ENCODE results near the gene LCN12.

Gene LCN12

DNA sequence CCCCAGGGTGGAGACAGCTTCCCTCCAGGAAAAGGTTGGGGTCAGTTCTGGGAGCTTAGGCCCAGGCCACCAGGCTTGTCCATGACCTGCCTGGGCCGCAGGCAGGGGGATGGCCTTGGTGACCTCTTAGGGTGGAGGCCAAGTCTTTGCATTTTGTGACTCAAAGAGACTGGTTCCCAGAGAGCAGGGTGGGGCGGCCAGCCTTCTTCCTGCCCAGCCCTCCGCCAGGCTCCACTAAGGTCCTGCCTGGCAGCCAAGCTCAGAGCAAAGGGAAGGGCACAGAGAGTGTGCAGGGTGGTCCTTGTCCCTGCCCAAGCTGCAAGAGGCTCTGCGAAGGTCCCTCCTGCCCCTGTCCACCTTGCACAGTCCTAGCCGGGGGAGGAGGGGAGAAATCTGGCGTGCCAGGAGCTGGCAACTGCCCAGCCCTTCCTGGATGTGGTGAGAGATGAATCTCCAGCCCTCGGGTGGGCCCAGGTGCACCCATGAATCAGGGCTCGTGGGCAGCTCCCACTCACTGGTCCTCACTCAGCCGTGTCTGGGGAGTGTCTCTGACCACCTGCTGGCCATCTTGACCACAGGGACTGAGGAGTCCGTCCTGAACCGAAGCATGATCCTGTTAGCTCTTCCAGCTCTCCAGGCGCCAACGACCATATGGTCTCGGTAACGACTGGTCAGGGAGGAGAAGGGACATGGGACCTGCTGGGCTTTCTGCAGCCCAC is 22.9 kb downstream of the LCN12 start:
- no peak for FAIRE-seq

GRCh38 chr9:136975644-136976043 is 23.6 kb downstream of the LCN12 start:
- no peak for FAIRE-seq

GRCh38 chr9:136977223-136977622 is 25.1 kb downstream of the LCN12 start, which contains the start of gene PTGDS:
PTGDS (plus strand) TSS chr9:136977504; CDS start chr9:136977579, 75 bp downstream.
- no peak for FAIRE-seq

DNA sequence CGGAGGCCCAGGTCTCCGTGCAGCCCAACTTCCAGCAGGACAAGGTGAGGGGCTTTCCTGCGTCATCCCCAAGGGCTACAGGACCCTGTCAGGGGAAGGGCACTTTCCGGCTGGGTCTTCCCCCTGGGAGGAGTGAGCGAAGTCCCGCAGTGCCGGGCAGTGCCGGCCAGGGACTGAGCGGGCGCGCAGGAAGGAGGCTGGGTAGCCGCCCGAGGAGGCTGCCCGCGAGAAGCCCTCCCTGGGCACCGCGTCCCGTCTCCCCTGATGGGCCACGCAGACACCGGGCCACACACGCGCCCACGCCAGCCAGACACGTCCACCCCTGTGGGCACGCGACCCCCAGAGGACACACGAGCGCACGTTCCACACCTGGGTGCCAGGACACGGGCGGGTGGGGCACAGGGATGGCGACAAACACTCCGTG is 25.6 kb downstream of the LCN12 start:
- FAIRE-seq = no peak

DNA sequence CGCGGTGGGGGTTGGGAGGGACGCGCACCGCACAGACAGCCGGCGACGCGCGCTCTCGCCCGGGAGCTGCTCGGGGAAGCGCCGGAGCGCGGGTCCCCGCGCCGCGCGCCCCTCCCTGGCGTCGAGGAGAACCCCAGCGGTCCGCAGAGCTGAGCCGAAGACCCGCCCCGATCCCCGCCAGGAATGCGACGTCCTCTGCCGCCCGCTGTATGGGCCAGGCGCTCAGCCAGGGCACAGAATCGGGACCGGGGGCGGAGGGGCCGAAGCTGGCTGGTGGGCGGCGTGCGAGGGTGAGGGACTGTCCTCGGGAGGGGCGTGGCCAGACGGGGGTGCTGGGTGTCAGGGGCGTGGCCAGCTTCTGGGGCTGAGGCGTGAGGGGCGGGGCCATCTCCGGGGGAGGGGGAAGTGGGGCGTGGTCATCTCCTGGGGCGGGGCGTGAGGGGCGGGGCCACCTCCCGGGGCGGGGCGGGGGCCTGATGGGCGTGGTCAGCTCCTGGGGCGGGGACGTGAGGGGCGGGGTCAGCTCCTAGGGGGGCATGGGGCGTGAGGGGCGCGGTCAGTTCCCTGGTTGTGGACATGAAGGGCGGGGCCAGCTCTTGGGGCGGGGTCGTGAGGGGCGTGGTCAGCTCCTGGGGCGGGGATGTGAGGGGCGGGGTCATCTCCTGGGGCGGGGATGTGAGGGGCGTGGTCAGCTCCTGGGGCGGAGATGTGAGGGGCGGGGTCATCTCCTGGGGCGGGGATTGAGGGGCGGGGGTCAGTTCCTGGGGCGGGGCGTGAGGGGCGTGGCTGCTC is 26.2 kb downstream of the LCN12 start:
- FAIRE-seq = no peak

DNA sequence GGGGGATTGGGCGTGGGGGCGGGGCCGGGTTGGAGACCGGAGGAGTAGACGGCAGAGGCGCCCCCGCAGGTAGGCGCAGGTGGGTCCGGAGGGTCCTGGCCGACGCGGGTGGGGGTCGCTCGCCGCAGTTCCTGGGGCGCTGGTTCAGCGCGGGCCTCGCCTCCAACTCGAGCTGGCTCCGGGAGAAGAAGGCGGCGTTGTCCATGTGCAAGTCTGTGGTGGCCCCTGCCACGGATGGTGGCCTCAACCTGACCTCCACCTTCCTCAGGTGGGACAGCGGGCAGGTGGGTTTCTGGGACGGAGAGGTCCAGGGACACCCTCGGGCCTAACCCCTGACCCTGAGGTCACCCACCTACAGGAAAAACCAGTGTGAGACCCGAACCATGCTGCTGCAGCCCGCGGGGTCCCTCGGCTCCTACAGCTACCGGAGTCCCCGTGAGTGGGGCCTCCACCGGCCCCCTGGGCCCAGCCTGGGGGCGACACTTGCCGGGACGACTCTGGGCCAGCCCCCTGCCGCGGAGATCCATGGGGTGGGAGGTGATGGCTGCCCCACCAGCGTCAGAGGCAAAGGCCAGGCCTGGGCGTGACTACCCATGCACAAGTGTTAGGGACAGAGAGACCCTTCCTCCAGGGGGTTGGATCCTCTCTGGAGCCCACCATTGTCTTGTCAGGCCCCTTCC is 26.9 kb downstream of the LCN12 start:
- no peak for FAIRE-seq

GRCh38 chr9:136979769-136980587 is 27.9 kb downstream of the LCN12 start:
- FAIRE-seq = no peak

DNA sequence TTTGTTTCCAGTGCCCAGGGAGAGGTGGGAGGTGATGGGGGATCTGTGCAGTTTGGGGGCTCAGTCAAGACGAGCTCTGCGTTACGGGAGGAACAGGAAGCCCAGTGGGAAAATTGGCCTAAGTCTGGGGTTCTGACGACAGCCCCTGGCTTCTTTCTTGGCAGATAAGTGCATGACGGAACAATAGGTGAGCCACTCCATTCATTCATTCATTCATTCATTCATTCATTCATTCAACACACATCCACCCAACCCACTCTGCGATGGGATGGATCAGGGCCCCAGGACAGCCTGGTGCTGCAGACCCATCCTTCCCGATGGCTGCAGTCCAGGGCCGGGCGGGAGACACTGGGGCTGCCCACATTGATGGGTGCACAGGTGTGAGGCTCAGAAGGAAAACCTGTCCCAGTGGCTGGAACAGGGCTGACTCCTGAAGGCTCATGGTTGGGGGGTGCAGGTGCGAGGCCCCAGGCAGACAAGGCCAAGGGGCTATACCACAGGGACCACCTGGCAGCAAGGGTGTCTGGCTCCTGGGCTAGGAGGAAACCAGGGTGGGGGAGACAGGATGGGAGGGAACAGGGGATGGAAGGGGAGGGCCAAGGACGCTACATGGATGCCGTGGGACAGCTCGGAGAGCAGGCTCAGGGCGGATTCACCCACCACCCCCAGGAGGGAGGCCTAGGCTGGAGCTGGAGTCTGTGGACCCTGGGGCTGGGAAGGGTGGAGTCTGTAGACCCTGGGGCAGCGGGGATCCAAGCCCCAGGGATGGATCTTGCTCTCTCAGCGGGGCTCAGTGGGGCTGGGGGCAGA is 28.8 kb downstream of the LCN12 start:
- FAIRE-seq = no peak

DNA sequence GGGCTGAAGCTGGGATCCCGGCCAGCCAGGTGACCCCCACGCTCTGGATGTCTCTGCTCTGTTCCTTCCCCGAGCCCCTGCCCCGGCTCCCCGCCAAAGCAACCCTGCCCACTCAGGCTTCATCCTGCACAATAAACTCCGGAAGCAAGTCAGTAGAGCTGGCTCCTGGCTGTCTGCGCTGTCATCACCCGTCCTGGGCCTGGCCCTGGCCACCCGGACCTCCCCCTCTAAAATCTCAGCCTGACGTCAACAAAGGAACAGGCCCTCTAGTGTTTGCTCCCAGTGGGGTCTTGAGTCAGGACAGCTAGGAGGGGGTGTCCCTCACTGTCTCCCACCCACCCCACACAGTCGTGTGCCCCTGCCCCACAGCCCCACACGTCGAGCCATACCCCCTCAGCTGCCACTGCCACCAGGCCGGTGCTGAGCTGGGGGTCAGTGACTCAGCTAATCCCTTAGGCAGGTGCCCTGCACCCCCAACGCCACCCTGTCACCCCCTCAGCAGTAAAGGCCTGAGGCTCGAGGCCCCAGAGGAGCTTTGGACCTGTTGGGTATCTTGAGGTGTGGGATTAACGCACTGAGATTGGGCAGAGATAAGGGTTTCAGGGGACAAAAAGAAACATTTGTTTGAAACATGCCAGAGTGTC is 29.6 kb downstream of the LCN12 start:
- FAIRE-seq = no peak

DNA sequence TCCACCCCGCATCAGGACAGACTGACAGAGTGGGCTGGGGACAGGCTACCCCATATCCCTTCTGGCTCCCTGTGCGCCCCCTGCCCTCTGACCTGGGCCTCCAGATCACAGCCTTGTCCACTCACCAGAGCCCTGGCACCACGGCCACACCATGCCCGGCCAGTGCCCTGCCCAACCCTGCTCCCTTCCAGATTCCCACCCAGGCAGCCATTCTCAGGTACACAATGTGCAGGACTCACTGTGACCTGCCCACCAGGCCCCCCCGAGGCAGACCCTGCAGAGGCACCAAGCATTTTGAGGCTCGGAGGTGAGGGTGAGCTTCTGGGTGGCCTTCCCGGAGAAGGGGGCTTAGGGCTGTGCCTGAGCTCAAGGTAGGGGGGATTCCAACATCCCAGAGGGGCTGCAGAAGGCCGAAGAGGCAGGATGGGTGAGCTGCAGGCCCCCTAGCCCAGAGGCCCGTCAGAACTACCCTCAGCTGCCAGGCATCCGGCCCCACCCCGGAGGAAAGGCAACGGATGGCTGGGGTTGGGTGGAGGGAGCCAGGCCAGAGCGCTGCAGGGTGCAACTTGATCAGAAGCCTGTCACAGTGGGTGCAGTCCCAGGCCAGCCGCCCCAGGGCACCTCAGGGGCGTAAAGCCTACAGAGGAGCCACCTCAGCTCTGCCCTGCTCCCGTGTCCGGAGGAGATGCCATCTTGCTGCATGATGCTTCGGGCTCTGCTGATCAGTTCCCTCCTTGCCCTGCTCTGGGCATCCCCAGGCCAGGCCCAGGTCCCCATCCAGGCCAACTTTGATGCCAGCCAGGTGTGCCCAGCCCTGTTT is 30.4 kb downstream of the LCN12 start, which contains the start of gene LCNL1:
Gene LCNL1 (plus strand): TSS at position 762 of the 820 bp plus-strand sequence. CDS start 594 bp downstream, outside the sequence.
- FAIRE-seq = no peak

- no peak for FAIRE-seq
Measured at GRCh38 chr9:136983167-136983566, 31.1 kb downstream of the LCN12 start.

- FAIRE-seq = no peak
Measured at GRCh38 chr9:136983656-136984314, 31.7 kb downstream of the LCN12 start.

DNA sequence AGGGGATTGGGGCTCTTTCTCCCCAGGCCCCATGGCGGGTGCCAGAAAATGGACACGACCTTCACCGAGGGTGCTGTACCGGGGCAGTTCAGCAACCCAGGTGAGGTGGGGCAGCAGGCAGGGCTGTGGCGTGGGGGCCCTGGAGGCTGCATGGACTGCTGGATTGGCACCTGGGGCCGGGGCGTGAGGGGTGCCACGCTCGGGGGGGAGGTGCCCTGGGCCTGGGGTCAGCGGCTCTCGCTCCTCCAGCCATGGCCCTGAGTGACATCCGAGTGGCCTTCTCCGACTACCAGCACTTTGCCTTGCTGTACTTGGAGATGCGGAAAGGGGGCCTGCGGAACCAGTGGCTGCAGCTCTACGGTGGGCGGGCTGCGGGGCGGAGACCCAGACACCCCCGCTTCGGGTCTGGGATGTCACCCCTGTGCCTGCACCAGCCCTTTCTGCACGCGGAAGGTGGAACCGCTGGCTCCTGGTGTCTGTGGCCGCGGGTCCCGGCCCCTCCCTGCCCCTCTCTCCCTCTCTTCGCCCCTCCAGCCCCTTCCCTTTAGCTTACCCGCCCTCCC is 32.5 kb downstream of the LCN12 start:
- no peak for FAIRE-seq

DNA sequence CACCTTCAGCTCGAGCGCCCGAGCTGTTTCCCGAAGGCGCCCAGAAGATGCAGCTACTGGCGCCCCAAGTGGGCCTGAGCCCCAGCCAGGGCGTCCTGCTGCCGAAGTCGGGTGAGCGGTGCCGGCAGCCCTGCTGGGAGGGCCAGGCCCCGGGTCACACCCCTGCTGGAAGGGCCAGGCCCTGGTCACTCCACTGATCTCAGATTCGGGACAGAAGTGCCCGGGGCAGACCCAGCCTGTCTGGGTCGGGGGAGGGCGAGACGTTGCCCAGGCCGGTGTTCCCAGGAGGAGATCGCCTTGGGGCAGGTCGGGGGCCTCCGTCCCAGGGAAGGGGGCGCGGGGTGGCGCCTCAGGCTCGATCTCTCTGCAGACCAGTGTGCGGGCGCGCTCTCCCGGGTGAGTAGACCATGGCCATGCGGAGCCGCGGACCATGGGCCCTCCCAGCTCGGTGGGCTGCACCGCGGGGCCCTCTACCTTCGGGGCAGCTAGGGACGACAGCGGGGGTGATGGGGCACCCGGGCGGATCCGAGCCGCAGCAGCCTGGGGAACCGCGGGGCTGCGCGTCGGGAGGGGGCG is 33.0 kb downstream of the LCN12 start:
- FAIRE-seq = no peak

- no peak for FAIRE-seq
Measured at GRCh38 chr9:136985853-136986252, 33.8 kb downstream of the LCN12 start.

- FAIRE-seq = no peak
Measured at GRCh38 chr9:136988872-136989271, 36.8 kb downstream of the LCN12 start.

DNA sequence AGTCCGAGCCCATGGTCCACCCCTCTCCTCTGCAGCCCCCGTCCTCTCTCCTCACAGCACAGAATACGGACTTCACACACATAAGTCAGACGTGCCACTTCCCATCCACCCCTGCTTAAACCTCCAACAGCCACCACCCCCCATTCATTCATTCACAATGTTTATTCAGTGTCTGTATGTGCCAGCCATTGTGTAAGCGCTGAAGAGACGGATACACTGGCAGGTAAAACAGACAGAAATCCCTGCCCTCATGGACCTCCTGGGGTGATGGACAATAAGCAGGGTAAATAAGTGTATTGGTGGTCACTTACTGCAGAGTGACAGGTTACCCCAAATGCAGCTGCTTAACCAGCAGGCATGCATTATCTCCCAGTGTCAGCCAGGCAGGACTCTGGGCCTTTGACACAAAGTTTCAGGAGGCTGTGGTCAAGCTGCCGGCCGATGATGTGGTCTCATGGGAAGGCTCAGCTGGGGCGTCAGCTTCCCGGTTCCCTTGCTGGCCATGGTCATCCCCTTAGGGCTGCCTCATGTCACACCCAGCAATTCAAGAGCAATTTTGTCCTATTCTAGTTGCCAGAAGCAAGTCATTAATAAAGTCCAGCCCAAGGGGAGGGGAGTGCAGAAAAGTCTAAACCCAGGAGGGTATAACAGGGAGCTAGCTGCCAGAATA is 38.3 kb downstream of the LCN12 start:
- no peak for FAIRE-seq
